AG09309 (cell line): Measurements from ENCODE around the gene TMA7B.

ENCODE experiments used
- DNase-seq: peaks from one replicate; pipeline ENCODE4 v3.0.0-alpha.2; 2010; ENCODE audit warnings: low read depth
- H3K4me3 ChIP-seq: 2 replicates; pipeline ENCODE4 v1.5.1; 2011; ENCODE audit warnings: mild to moderate bottlenecking, low read depth, low read length, moderate library complexity; ENCODE audit not compliant: control insufficient read depth
- CTCF ChIP-seq: IDR thresholded peaks from 2 replicates; pipeline ENCODE4 v1.5.1; 2011; ENCODE audit warnings: mild to moderate bottlenecking, low read depth, low read length, inconsistent platforms; ENCODE audit not compliant: insufficient read depth, control insufficient read depth; ENCODE audit errors: missing control alignments

Gene TMA7B

GRCh38 chr22:39925273-39925672, 34.9 kb upstream of the TMA7B start:
- DNase-seq, result no peak
- H3K4me3 ChIP-seq, result no peak overlapping the region
- TF ChIP-seq CTCF, result no peak

- H3K4me3 ChIP-seq, result no peak overlapping the region
- no peak for TF ChIP-seq CTCF
Observed at GRCh38 chr22:39925909-39926679, 34.1 kb upstream of the TMA7B start.

GRCh38 chr22:39926753-39927152, 33.4 kb upstream of the TMA7B start:
- no peak overlapping the region for H3K4me3 ChIP-seq
- no peak for TF ChIP-seq CTCF
- DNase-seq, result no peak

More at GRCh38 chr22:39925909-39926679, 34.1 kb upstream of the TMA7B start:
- no peak for DNase-seq

- no peak for TF ChIP-seq CTCF
- no peak overlapping the region for H3K4me3 ChIP-seq
- DNase-seq, result no peak
Observed at GRCh38 chr22:39927544-39927943, 32.7 kb upstream of the TMA7B start.

GRCh38 chr22:39928536-39929520, 31.4 kb upstream of the TMA7B start:
- DNase-seq, result no peak
- TF ChIP-seq CTCF, result no peak
- no peak overlapping the region for H3K4me3 ChIP-seq

GRCh38 chr22:39931251-39931650, 28.9 kb upstream of the TMA7B start:
- no peak overlapping the region for H3K4me3 ChIP-seq
- no peak for DNase-seq
- no peak for TF ChIP-seq CTCF
